ENCODE data around the gene SLC22A6.

The SLC22A6 gene

DNA sequence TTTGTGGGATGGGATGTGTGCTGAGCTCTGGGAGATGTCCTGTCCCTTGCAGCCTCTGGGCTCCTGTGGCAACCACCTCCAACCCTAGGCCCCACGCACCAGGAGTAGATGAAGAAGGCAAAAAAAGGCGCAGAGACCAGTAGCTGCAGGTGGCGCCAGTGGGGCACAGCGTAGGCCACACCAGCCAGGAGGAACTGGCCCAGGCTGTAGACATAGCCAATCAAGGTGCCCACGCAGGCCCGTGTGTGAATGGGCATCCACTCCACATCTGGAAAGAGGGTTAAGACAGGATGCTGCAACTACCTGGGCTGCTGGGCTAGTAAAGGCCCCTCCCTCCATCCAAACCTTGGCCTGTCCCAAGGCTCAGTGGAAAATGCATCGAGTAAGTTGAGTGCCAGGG, 3.0 kb downstream of the SLC22A6 start:
- Histone ChIP-seq H3K4me3 (ENCODE audit: low read length) (no peak overlapping the region), H3K27me3 (ENCODE audit: control insufficient read depth, insufficient read depth, low read length) (no peaks in the 10 kb centered on the region), H3K9ac (ENCODE audit: low read depth, low read length) (no peak overlapping the region), H3K36me3 (ENCODE audit: insufficient read depth, low read length) (no peaks in the 10 kb centered on the region), H3K4me2 (ENCODE audit: low read length) (no peak overlapping the region), H3K9me3 (replicated peaks; ENCODE audit: low read length) (no peaks in the 10 kb centered on the region), H3K4me1 (ENCODE audit: control insufficient read depth, insufficient read depth, low read length) (no peaks in the 10 kb centered on the region)

DNA sequence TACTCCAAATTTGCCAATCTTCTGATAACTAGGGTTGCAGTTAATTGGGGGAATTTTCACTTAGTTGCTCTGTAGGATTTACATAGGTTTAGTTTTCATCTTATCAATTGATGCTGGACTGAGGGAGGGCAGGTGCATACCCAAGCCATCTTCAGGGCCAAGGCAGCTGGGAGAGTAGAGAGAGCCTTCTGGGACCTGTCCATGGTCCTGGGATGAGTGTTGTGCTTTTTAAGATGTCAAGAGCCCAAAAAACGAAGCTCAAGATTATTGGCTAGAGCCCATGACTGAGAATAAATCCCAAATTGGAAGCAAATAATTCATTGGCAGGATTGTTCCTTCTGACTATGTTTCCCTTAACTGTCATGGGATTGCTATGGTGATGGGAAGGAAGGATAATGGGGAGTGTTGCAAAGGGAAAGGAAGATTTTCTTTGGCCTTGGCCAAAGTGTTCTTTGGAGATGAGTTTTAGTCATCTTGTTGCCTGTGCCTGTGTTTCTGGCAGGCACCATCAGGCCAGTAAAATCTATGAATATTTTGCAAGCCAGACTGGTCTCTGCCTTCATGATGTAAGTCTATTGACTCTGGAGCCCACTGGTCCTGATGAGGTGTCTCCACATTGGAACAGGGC, 4.5 kb downstream of the SLC22A6 start:
- Histone ChIP-seq H3K36me3 (ENCODE audit: insufficient read depth, low read length) (no peaks in the 10 kb centered on the region), H3K4me3 (ENCODE audit: low read length) (no peak overlapping the region), H3K4me1 (ENCODE audit: control insufficient read depth, insufficient read depth, low read length) (no peaks in the 10 kb centered on the region), H3K9ac (ENCODE audit: low read depth, low read length) (no peak overlapping the region), H3K4me2 (ENCODE audit: low read length) (no peak overlapping the region), H3K27me3 (ENCODE audit: control insufficient read depth, insufficient read depth, low read length) (peaks cover 3% of the 10 kb centered on the region), H3K9me3 (replicated peaks; ENCODE audit: low read length) (no peaks in the 10 kb centered on the region)

DNA sequence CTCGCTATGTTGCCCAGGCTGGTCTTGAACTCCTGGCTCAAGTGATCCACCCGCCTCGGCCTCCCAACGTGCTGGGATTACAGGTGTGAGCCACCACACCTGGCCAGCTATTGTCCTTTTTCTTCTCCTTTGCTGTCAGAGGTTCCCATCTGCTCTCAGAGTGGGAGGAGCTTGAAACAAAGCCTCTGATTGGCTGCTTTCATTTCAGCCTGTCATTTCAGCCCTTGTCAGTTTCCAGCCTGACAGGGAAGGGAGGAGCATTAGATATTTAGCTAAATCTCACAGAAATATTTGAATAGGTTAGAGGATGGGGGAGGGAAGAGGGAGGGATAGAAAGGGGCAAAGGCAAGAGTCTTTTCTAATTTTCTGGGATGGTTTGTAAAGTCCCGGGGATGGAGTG, 8.7 kb downstream of the SLC22A6 start:
- peaks cover 6% of the 10 kb centered on the region for H3K27me3 ChIP-seq (ENCODE audit: control insufficient read depth, insufficient read depth, low read length)
- no peak overlapping the region for H3K4me3 ChIP-seq (ENCODE audit: low read length)
- H3K4me2 ChIP-seq (ENCODE audit: low read length), result no peak overlapping the region
- no peaks in the 10 kb centered on the region for H3K9me3 ChIP-seq (replicated peaks; ENCODE audit: low read length)
- no peak overlapping the region for H3K9ac ChIP-seq (ENCODE audit: low read depth, low read length)
- H3K4me1 ChIP-seq (ENCODE audit: control insufficient read depth, insufficient read depth, low read length), result no peaks in the 10 kb centered on the region
- H3K36me3 ChIP-seq (ENCODE audit: insufficient read depth, low read length), result no peaks in the 10 kb centered on the region

DNA sequence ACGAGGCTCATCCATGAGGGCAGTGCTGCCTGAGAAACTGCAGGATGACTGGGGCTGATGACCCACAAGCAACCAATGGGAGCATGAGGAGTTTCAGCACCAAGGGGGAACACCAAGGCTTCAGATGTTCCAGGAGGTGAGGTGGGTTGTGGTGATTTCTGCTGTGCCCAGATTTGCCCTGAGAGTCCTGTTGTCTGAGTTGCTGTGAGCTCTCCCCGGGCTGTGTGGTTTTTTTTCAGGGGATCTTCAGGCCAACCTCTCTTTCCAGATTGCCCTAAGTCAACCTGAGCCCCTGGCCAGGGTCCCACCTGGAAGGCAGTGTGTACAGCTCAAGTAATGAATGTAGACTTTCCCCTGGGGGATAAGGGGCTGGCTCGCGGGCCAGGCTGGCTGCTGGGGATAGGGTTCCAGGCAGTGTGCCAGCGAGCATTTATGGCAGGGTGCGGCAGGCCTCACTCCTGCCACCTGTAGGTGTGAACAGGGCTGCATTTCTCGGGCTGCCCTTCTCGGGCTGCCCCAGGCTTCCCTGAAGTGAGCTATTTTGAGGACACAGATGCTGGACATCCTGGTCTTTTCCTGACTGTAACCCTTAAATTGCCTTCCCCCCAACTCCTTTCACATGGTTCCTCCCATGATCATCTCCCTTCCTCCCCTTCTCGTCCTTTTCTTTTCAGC, 9.8 kb downstream of the SLC22A6 start:
- no peak overlapping the region for H3K4me3 ChIP-seq (ENCODE audit: low read length)
- no peaks in the 10 kb centered on the region for H3K36me3 ChIP-seq (ENCODE audit: insufficient read depth, low read length)
- no peak overlapping the region for H3K4me2 ChIP-seq (ENCODE audit: low read length)
- no peaks in the 10 kb centered on the region for H3K4me1 ChIP-seq (ENCODE audit: control insufficient read depth, insufficient read depth, low read length)
- H3K9me3 ChIP-seq (replicated peaks; ENCODE audit: low read length), result no peaks in the 10 kb centered on the region
- H3K27me3 ChIP-seq (ENCODE audit: control insufficient read depth, insufficient read depth, low read length), result peaks cover 6% of the 10 kb centered on the region
- no peak overlapping the region for H3K9ac ChIP-seq (ENCODE audit: low read depth, low read length)

DNA sequence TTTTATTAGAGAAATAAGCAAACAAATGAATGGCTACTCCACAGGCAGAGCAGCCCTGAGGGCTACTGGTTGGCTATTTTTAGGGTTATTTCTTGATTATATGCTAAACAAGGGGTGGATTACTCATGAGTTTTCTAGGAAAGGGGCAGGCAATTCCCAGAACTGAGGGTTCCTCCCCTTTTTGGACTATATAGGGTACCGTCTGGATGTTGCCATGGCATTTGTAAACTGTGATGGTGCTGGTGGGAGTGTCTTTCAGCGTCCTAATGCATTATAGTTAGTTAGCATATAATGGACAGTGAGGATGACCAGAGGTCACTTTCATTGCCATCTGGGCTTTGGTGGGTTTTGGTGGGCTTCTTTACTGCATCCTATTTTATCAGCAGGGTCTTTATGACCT, 19.2 kb downstream of the SLC22A6 start:
- Histone ChIP-seq H3K4me3 (ENCODE audit: low read length) (no peak overlapping the region), H3K9me3 (replicated peaks; ENCODE audit: low read length) (no peaks in the 10 kb centered on the region), H3K4me1 (ENCODE audit: control insufficient read depth, insufficient read depth, low read length) (no peaks in the 10 kb centered on the region), H3K9ac (ENCODE audit: low read depth, low read length) (no peak overlapping the region), H3K4me2 (ENCODE audit: low read length) (no peak overlapping the region), H3K36me3 (ENCODE audit: insufficient read depth, low read length) (no peaks in the 10 kb centered on the region), H3K27me3 (ENCODE audit: control insufficient read depth, insufficient read depth, low read length) (peaks cover 12% of the 10 kb centered on the region)

- Histone ChIP-seq H3K9ac (ENCODE audit: low read depth, low read length) (no peak overlapping the region), H3K27me3 (ENCODE audit: control insufficient read depth, insufficient read depth, low read length) (peaks cover 3% of the 10 kb centered on the region), H3K36me3 (ENCODE audit: insufficient read depth, low read length) (no peaks in the 10 kb centered on the region), H3K9me3 (replicated peaks; ENCODE audit: low read length) (no peaks in the 10 kb centered on the region), H3K4me1 (ENCODE audit: control insufficient read depth, insufficient read depth, low read length) (no peaks in the 10 kb centered on the region), H3K4me2 (ENCODE audit: low read length) (no peak overlapping the region), H3K4me3 (ENCODE audit: low read length) (no peak overlapping the region)
Measured at GRCh38 chr11:62962391-62962790, 22.4 kb downstream of the SLC22A6 start.

DNA sequence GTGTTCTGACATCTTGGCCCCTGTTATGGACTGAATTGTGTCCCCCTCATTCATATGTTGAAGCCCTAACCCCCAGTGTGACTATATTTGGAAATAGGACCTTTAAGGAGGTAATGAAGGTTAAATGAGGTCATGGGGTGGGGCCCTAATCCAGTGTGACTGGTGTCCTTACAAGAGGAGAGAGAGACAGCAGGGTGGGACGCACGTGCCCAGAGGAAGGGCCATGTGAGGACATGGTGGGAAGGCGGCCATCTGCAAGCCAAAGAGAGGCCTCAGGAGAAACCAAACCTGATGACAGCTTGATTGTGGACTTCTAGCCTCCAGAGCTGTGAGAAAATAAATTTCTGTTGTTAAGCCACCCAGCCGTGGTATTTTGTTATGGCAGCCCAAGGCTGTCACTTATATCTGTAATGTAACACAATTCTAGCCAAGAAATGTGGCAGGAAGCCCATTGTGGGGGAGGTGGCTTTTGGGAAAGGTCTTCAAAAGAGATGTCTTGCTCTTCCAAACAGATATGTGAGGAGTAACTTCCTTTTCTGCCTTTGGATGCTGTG, 23.7 kb downstream of the SLC22A6 start:
- no peaks in the 10 kb centered on the region for H3K36me3 ChIP-seq (ENCODE audit: insufficient read depth, low read length)
- H3K4me2 ChIP-seq (ENCODE audit: low read length), result no peak overlapping the region
- H3K27me3 ChIP-seq (ENCODE audit: control insufficient read depth, insufficient read depth, low read length), result peaks cover 3% of the 10 kb centered on the region
- no peaks in the 10 kb centered on the region for H3K9me3 ChIP-seq (replicated peaks; ENCODE audit: low read length)
- H3K4me1 ChIP-seq (ENCODE audit: control insufficient read depth, insufficient read depth, low read length), result no peaks in the 10 kb centered on the region
- no peak overlapping the region for H3K4me3 ChIP-seq (ENCODE audit: low read length)
- no peak overlapping the region for H3K9ac ChIP-seq (ENCODE audit: low read depth, low read length)

DNA sequence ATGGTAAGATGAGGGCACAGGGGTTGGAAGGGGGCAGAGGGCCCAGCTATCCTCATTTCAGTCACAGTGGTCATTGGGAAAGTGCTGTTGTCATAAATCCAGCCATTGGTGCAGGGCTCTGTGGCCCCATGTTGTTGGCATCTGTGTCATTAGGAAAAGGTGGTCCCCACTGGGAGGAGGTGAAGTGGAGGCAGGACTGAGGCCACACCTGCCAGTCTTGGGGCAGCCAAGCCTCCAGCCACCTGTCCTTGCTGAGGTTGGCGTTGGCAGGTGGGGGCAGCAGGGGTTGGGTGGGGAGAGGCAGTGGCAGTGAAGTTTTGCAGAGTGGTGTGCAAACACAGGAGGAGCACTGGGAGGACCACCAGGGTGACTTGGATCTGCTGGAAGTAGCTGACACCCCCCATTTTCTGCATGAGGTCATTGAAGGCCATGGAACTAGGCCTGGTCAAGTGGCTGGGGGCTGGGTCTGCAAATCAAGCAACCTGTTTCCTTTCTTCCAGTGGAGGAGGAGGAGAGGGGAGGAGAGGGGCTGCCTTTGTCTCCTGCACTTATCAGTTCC, 25.3 kb downstream of the SLC22A6 start:
- Histone ChIP-seq H3K4me3 (ENCODE audit: low read length) (no peak overlapping the region), H3K36me3 (ENCODE audit: insufficient read depth, low read length) (no peaks in the 10 kb centered on the region), H3K27me3 (ENCODE audit: control insufficient read depth, insufficient read depth, low read length) (peaks cover 3% of the 10 kb centered on the region), H3K9ac (ENCODE audit: low read depth, low read length) (no peak overlapping the region), H3K9me3 (replicated peaks; ENCODE audit: low read length) (no peaks in the 10 kb centered on the region), H3K4me1 (ENCODE audit: control insufficient read depth, insufficient read depth, low read length) (no peaks in the 10 kb centered on the region), H3K4me2 (ENCODE audit: low read length) (no peak overlapping the region)

GRCh38 chr11:62958547-62959421, 26.0 kb downstream of the SLC22A6 start:
- no peak overlapping the region for H3K4me3 ChIP-seq (ENCODE audit: low read length)
- no peaks in the 10 kb centered on the region for H3K36me3 ChIP-seq (ENCODE audit: insufficient read depth, low read length)
- no peak overlapping the region for H3K4me2 ChIP-seq (ENCODE audit: low read length)
- no peaks in the 10 kb centered on the region for H3K4me1 ChIP-seq (ENCODE audit: control insufficient read depth, insufficient read depth, low read length)
- H3K9me3 ChIP-seq (replicated peaks; ENCODE audit: low read length), result no peaks in the 10 kb centered on the region
- no peak overlapping the region for H3K9ac ChIP-seq (ENCODE audit: low read depth, low read length)
- H3K27me3 ChIP-seq (ENCODE audit: control insufficient read depth, insufficient read depth, low read length), result peaks cover 7% of the 10 kb centered on the region

DNA sequence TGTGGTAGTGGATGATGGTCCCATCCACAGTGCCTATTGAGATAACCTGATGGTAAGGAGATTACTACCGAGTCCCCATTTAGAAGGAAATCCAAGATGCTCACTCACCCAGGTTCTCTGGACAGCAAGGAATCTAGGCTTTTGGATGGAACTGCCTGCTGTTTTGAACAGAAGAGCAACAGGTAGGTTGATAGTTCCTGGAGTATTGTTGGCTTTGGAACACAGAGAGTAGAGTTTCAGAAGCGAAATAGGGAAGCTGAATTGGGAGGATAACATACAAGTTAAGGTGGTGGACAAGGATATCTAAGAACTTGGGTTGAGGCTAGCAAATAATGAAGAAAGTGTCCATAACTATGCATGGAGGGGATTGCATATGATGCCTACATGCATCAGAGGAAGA, 27.6 kb downstream of the SLC22A6 start:
- Histone ChIP-seq H3K27me3 (ENCODE audit: control insufficient read depth, insufficient read depth, low read length) (peaks cover 7% of the 10 kb centered on the region), H3K9me3 (replicated peaks; ENCODE audit: low read length) (no peaks in the 10 kb centered on the region), H3K9ac (ENCODE audit: low read depth, low read length) (no peak overlapping the region), H3K4me1 (ENCODE audit: control insufficient read depth, insufficient read depth, low read length) (no peaks in the 10 kb centered on the region), H3K36me3 (ENCODE audit: insufficient read depth, low read length) (no peaks in the 10 kb centered on the region), H3K4me2 (ENCODE audit: low read length) (no peak overlapping the region), H3K4me3 (ENCODE audit: low read length) (no peak overlapping the region)

GRCh38 chr11:62954478-62954877, 30.3 kb downstream of the SLC22A6 start:
- no peak overlapping the region for H3K4me3 ChIP-seq (ENCODE audit: low read length)
- H3K9ac ChIP-seq (ENCODE audit: low read depth, low read length), result no peak overlapping the region
- H3K4me1 ChIP-seq (ENCODE audit: control insufficient read depth, insufficient read depth, low read length), result no peaks in the 10 kb centered on the region
- no peaks in the 10 kb centered on the region for H3K9me3 ChIP-seq (replicated peaks; ENCODE audit: low read length)
- H3K27me3 ChIP-seq (ENCODE audit: control insufficient read depth, insufficient read depth, low read length), result peaks cover 7% of the 10 kb centered on the region
- H3K4me2 ChIP-seq (ENCODE audit: low read length), result no peak overlapping the region
- H3K36me3 ChIP-seq (ENCODE audit: insufficient read depth, low read length), result no peaks in the 10 kb centered on the region

Data from skeletal muscle satellite cell (primary cell).